GM12872 (cell line): ENCODE measurements around the gene EPHB3.

ENCODE experiments used
- CTCF ChIP-seq: IDR thresholded peaks from 3 replicates; pipeline ENCODE4 v1.5.1; 2011; ENCODE audit warnings: low read depth, mild to moderate bottlenecking, low read length, moderate library complexity; ENCODE audit not compliant: insufficient read depth

The EPHB3 gene

GRCh38 chr3:184561913-184562877, 610 bp downstream of the EPHB3 start:
- TF ChIP-seq CTCF: no peak

GRCh38 chr3:184562878-184563560, 1.4 kb downstream of the EPHB3 start:
- TF ChIP-seq CTCF: no peak

GRCh38 chr3:184563561-184563925, 2.0 kb downstream of the EPHB3 start:
- TF ChIP-seq CTCF: no peak

GRCh38 chr3:184563941-184564684, 2.5 kb downstream of the EPHB3 start:
- no peak for TF ChIP-seq CTCF

- TF ChIP-seq CTCF: no peak
Observed at GRCh38 chr3:184564685-184565385, 3.2 kb downstream of the EPHB3 start.

- no peak for TF ChIP-seq CTCF
Observed at GRCh38 chr3:184565421-184566211, 4.0 kb downstream of the EPHB3 start.
